Germinal center (tissue), 1 donor: ENCODE measurements around the gene IGSF23.

Source experiments
- DNase-seq: peaks from one replicate; pipeline ENCODE4 v3.0.0; 2012; ENCODE audit warnings: mixed read lengths, low spot score

Gene IGSF23

DNA sequence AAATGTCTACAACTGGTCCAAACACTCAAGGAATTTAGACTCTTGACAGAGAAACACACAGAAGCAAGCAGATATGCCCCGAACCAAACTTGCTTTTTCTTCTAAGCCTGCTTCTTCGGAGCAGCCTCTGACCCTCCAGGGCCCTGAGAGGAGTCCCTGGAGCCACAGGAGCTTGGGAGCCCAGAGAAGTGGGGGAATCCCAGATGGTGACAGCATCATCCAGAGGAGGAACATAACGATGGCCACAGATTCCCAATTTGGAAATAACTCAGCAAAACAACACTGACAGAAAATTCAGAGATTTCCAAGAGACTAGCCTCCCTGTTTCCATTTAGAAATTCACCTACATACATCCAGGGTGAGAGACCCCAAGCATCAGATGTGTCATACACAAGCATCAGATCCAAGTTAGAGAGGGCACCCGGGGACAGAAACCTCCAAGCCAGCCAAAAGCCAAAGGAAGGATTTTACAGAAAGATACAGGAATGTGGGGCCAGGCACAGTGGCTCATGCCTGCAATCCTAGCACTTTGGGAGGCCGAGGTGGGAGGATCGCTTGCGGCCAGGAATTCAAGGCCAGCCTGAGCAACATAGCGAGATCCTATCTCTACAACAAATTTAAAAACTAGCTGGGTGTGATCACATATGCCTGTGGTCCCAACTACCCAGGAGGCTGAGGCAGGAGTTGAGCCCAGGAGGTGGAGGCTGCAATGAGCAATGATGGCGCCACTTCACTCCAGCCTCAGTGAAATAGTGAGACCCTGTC lies 28.3 kb downstream of the IGSF23 start:
- no peak for DNase-seq

DNA sequence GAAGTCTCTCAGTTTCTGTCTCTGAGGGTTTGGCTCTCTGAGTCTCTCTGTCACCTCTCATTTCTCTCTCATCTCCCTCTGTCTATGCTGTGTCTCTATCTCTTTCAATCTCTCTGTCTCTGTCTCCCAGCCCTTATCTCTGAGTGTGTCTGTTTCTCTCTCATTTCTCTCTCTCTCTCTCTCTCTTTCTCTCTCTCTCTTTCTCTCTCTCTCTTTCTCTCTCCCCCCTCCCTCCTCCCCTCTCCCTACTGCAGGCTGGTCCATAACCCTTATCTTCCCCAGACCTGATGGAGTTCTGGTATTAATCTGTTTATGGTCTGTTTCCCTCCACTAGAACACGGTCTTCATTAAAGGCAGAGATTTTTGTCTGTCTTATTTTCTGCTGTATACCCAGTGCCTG lies 29.0 kb downstream of the IGSF23 start:
- no peak for DNase-seq

GRCh38 chr19:44643605-44644401 lies 30.4 kb downstream of the IGSF23 start, which contains the start of gene PVR:
Gene PVR, plus strand, starts transcription at chr19:44643910. Its CDS starts 187 bp downstream, at chr19:44644097.
- no peak for DNase-seq

DNA sequence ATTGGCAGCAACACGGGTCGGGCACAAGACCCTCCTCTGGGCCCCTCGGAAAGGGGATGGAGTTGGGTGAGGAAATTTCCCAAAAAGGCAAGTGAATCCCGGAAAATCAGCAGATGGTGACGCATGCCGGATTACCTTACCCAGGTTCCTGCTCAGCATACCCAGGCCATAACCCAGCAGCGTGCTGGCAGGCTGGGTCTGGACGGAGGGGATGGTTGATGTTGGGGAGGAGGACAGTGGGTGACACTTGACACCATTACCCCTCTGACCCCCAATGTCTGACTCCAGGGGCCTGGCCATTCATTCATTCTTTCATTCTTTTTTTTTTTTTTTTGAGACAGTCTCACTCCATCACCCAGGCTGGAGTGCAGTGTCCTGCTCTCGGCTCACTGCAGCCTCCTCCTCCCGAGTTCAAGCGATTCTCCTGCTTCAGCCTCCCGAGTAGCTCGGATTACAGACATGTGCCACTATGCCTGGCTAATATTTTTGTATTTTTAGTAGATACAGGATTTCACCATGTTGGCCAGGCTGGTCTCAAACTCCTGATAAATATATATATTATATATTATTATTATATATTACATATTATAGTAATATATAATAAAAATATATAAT lies 31.1 kb downstream of the IGSF23 start:
- no peak for DNase-seq

- DNase-seq = no peak
Observed at GRCh38 chr19:44645407-44646048, 32.2 kb downstream of the IGSF23 start.

GRCh38 chr19:44646049-44646416 lies 32.7 kb downstream of the IGSF23 start:
- no peak for DNase-seq

DNA sequence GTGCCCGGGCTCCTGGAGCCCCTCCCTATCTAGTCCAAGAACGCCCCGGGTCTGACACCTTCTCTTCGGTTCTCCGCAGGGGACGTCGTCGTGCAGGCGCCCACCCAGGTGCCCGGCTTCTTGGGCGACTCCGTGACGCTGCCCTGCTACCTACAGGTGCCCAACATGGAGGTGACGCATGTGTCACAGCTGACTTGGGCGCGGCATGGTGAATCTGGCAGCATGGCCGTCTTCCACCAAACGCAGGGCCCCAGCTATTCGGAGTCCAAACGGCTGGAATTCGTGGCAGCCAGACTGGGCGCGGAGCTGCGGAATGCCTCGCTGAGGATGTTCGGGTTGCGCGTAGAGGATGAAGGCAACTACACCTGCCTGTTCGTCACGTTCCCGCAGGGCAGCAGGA lies 33.8 kb downstream of the IGSF23 start:
- DNase-seq = no peak

- no peak for DNase-seq
Observed at GRCh38 chr19:44648631-44649251, 35.4 kb downstream of the IGSF23 start.

DNA sequence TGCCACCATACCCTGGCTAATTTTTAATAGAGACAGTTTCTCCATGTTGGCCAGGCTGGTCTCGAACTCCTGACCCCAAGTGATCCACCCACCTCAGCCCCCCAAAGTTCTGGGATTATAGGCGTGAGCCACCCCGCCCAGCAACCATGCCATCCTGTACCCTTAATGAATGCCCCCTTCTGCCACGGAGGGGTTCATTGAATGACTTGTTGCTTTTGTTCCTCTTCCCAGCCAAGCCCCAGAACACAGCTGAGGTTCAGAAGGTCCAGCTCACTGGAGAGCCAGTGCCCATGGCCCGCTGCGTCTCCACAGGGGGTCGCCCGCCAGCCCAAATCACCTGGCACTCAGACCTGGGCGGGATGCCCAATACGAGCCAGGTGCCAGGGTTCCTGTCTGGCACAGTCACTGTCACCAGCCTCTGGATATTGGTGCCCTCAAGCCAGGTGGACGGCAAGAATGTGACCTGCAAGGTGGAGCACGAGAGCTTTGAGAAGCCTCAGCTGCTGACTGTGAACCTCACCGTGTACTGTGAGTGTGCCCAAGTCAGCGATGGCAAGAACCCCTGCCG lies 36.3 kb downstream of the IGSF23 start:
- DNase-seq = no peak

- no peak for DNase-seq
Observed at GRCh38 chr19:44653343-44653742, 40.0 kb downstream of the IGSF23 start.

DNA sequence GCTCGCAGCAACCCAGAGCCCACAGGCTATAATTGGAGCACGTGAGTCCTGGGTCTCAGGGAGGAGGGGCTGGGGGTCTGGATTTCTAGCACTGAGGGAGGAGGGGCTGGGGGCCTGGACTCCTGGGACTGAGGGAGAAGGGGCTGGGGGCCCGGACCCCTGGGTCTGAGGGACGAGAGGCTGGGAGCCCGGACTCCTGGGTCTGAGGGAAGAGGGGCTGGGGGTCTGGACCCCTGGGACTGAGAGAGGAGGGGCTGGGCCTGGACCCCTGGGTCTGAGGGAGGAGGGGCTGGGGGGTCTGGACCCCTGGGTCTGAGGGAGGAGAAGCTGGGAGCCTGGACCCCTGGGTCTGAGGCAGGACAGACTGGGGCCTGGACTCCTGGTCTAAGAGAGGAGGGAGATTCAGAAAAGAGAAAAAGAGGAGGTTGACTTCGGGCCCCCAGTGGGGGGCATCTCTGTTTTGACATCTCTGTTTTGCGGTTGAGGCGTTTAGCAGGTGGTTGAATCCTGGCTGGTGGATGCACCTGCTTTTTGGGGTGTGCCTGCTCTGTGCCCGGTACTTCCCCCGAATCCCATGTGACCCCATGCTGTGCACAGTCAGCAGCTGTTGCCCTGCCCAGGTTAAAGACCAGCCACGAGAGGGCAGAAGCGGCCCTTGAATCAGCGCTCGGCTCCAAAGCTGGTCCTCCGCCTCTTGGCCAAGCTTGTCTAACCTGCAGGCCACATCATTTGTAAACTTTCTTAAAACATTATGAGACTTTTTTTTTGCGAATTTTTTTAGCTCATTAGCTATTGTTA lies 40.8 kb downstream of the IGSF23 start:
- peak; percentile 90 for DNase-seq

DNA sequence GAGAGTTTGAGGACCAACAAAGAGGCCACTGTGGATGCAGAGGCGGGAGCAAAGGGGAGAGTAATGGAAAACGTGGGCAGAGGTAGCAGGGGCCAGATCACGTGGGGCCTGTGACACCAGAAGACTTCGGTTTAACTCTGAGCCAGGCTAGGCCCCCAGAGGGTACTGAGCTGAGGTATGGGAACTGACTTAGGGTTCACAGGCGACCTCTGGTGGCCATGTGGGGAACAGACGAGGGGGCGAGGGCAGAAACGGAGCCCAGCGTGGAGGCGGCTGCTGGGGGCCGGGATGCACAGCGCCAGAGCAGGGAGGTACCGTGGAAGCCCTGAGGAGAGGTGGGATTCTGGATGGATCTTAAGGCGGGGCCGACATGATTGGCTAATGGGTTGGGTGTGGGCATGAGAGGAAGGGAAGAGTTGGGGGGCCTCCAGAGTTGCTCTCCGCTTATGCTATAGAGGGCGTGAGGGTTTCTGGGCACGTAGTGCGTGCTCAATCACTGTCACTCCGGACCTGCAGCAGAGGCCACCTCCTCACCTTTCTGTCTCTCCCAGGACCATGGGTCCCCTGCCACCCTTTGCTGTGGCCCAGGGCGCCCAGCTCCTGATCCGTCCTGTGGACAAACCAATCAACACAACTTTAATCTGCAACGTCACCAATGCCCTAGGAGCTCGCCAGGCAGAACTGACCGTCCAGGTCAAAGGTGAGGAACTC lies 44.0 kb downstream of the IGSF23 start:
- DNase-seq = peak; percentile 85

DNA sequence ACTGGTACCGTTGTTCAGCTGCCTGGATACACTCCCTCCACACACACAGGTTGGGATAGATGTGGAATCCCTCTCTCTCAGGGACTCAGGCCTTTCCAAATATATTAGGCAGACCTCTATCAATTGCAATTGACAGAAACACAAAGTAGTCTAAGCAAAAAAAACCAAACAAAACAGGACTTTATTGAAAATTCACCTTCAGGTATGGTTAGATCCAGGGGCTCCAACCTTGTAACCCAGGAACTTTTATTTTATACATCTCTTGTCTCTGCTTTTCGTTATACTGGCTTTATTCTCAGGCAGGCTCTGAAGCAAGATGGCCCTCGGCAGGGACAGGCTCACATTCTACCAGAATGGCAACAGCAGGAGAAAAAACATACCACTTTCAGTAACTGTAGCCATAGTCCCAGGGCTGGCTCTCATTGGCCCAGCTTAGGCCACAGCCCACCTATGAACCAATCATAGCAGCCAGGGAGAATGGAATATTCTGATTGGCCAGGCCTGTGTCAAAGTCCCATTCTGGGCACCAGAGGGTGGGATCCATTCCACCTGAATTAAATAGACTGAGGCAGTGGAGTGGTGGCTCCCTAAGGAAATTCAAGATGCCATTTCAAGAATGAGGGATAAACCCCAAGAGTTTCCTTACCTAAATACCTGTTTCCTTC lies 44.8 kb downstream of the IGSF23 start:
- no peak for DNase-seq

DNA sequence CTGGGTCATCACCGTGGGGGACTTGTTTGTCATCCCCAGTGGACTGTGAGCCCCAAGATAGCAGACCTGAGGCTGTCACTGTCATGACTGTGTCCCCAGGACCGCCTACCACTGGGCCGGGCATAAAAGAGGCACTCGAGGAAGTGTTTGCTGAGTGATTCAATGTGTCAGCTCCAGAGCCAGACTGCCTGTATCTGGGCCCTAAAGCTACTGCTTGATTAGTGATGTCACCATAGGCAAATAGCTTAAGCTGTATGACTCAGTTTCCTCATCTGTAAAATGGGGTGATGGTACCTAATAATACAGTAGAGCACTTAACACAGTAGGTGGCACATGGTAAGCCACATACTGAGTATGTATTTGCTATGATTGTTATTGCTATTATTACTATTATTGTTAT lies 46.7 kb downstream of the IGSF23 start:
- DNase-seq = no peak

GRCh38 chr19:44661205-44661604 lies 47.8 kb downstream of the IGSF23 start:
- no peak for DNase-seq

DNA sequence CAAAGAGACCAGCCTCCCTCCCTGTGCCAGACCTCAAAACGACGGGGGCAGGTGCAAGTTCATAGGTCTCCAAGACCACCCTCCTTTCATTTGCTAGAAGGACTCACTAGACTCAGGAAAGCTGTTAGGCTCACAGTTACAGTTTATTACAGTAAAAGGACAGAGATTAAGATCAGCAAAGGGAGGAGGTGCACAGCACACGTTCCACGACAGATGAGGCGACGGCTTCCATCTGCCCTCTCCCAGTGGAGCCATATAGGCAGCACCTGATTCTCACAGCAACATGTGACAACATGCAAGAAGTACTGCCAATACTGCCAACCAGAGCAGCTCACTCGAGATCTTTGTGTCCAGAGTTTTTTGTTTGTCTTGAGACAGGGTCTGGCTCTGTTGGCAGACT lies 48.5 kb downstream of the IGSF23 start:
- no peak for DNase-seq

DNA sequence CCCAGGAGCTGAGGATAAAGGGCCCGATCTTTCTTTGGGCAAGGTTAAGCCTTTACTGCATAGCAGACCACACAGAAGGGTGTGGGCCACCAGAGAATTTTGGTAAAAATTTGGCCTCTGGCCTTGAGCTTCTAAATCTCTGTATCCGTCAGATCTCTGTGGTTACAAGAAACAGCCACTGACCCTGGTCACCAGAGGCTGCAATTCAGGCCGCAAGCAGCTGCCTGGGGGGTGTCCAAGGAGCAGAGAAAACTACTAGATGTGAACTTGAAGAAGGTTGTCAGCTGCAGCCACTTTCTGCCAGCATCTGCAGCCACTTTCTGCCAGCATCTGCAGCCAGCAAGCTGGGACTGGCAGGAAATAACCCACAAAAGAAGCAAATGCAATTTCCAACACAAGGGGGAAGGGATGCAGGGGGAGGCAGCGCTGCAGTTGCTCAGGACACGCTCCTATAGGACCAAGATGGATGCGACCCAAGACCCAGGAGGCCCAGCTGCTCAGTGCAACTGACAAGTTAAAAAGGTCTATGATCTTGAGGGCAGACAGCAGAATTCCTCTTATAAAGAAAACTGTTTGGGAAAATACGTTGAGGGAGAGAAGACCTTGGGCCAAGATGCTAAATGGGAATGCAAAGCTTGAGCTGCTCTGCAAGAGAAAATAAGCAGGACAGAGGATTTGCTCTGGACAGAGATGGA lies 49.5 kb downstream of the IGSF23 start:
- DNase-seq = no peak

DNA sequence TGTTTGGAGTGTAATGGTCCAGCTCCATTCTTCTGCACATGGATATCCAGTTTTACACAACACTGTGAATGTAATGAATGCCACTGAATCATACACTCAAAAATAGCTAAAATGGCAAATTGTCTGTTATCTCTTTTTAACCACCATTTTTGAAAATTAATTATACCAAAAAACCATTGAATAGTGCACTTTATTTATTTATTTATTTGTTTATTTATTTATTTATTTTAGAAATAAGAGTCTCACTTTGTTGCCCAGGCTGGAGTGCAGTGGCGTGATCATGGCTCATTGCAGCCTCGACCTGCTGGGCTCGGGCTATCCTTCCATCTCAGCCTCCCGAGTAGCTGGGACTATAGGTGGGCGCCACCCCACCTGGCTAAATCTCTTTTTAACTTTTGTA lies 50.6 kb downstream of the IGSF23 start:
- no peak for DNase-seq

DNA sequence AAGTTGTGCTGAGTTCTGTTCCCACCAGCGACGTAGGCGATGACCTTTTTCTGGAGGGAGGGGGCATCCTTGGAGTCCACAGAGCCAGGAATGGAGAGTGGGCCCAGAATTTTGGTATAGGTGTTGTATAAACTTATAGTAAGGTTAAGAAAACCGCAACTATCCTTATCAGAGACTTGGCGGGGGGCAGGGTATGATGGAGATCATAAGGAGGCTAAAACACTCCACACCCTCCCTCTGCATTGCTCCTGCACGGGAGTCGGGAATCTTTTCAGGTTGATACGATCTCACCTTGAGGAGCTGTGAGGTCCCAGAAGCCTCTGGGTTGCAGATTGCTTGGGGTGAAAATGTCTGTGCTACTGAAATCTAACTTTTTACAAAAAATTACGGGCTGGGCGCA lies 51.6 kb downstream of the IGSF23 start:
- no peak for DNase-seq
